Measurements from ENCODE around the gene HOXD1.

DNA sequence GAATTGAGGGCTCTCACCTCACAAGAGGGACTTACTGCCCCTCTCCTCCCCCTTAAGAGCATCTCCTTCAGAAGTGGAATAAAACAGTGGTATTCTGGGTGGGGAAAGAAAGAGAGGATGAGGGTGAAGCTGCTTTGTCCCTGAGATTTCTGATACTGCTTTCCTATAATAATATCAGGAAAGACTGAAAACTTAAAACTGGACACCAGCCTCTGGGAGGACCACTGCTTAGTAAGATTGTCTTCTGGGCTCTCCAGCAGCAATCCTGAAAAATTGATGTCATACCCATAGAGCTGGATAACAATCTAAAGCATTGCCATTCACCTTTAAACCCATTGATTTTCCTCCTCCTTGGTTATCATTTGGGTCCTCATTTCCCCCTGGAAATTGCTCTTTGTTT, 41.8 kb upstream of the HOXD1 start:
- TF ChIP-seq, protein P1, sequence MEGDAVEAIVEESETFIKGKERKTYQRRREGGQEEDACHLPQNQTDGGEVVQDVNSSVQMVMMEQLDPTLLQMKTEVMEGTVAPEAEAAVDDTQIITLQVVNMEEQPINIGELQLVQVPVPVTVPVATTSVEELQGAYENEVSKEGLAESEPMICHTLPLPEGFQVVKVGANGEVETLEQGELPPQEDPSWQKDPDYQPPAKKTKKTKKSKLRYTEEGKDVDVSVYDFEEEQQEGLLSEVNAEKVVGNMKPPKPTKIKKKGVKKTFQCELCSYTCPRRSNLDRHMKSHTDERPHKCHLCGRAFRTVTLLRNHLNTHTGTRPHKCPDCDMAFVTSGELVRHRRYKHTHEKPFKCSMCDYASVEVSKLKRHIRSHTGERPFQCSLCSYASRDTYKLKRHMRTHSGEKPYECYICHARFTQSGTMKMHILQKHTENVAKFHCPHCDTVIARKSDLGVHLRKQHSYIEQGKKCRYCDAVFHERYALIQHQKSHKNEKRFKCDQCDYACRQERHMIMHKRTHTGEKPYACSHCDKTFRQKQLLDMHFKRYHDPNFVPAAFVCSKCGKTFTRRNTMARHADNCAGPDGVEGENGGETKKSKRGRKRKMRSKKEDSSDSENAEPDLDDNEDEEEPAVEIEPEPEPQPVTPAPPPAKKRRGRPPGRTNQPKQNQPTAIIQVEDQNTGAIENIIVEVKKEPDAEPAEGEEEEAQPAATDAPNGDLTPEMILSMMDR (IDR thresholded peaks at IDR 0.05), result no peak
- TF ChIP-seq POLR2A (IDR thresholded peaks at IDR 0.05) (no peak), POLR2AphosphoS5 (IDR thresholded peaks at IDR 0.05; ENCODE audit: insufficient read depth in 1 of 2, low read depth in 1 of 2) (no peak)

Data from vagina (tissue), 2 donors.